H1 (cell line): ENCODE measurements around the gene NEGR1.

ENCODE experiments used
- BRCA1 ChIP-seq: IDR thresholded peaks from 2 replicates; pipeline ENCODE4 v1.6.1; 2012; ENCODE audit warnings: low read depth, low read length, improper control_type of control experiment
- CTCF ChIP-seq, 3 experiments: IDR thresholded peaks; 1 replicate in 2 of 3; 2 replicates in 1 of 3; pipeline versions ENCODE4 v1.5.1 to v1.6.1; 2011; ENCODE audit warnings: low read length in 3 of 3, mild to moderate bottlenecking in 3 of 3, inconsistent platforms in 2 of 3, low read depth in 1 of 3, moderate library complexity in 1 of 3; ENCODE audit not compliant: insufficient read depth in 1 of 3; ENCODE audit errors: control extremely low read depth in 1 of 3
- EP300 ChIP-seq, 2 experiments: IDR thresholded peaks; 1 replicate in 1 of 2; 2 replicates in 1 of 2; pipeline ENCODE4 v1.6.1; 2011 to 2012; ENCODE audit warnings: low read depth in 2 of 2, low read length in 2 of 2, mild to moderate bottlenecking in 2 of 2, borderline replicate concordance in 1 of 2, inconsistent platforms in 1 of 2, moderate library complexity in 1 of 2
- EZH2 ChIP-seq: fragments of 200-600 bp; sonication (generic); IDR thresholded peaks from 2 replicates; pipeline ENCODE4 v1.7.1; 2012; ENCODE audit warnings: low read depth, mild to moderate bottlenecking, moderate library complexity, low read length, inconsistent platforms; ENCODE audit not compliant: severe bottlenecking
- JUND ChIP-seq: IDR thresholded peaks from 2 replicates; pipeline ENCODE4 v1.6.1; 2011; ENCODE audit warnings: mild to moderate bottlenecking, improper control_type of control experiment, low read length
- MAFK ChIP-seq: IDR thresholded peaks from 2 replicates; pipeline ENCODE4 v1.6.1; 2012; ENCODE audit warnings: low read depth, mild to moderate bottlenecking, improper control_type of control experiment, low read length
- PHF8 ChIP-seq: fragments of 200-600 bp; sonication (generic); conservative IDR thresholded peaks from 2 replicates; pipeline ENCODE4 v1.7.1; 2012; ENCODE audit warnings: low read depth, mild to moderate bottlenecking, inconsistent platforms, low read length, moderate library complexity
- RFX5 ChIP-seq: IDR thresholded peaks from 2 replicates; pipeline ENCODE4 v1.6.1; 2011; ENCODE audit warnings: low read depth, low read length, improper control_type of control experiment, borderline replicate concordance
- ZNF274 ChIP-seq: IDR thresholded peaks from 2 replicates; pipeline ENCODE4 v1.7.0; 2012; ENCODE audit warnings: low read length, borderline replicate concordance; ENCODE audit errors: extremely low read depth
- TF ChIP-seq, protein P1 (sequence below): IDR thresholded peaks from 2 replicates; pipeline ENCODE4 v1.6.1; 2012; ENCODE audit warnings: low read length, inconsistent platforms

- TF ChIP-seq EP300 (IDR thresholded peaks at IDR 0.05; ENCODE audit: borderline replicate concordance in 1 of 2, low read depth in 2 of 2, low read length in 2 of 2): no peak
- TF ChIP-seq EZH2: no peak
- no peak for TF ChIP-seq RFX5
- TF ChIP-seq ZNF274: no peak
- no peak for TF ChIP-seq CTCF (IDR thresholded peaks at IDR 0.05; ENCODE audit: control extremely low read depth in 1 of 3, insufficient read depth in 1 of 3, low read depth in 1 of 3, low read length in 3 of 3)
- no peak for TF ChIP-seq BRCA1
- TF ChIP-seq JUND: no peak
- TF ChIP-seq PHF8: no peak
- no peak for TF ChIP-seq MAFK
- TF ChIP-seq, protein P1, sequence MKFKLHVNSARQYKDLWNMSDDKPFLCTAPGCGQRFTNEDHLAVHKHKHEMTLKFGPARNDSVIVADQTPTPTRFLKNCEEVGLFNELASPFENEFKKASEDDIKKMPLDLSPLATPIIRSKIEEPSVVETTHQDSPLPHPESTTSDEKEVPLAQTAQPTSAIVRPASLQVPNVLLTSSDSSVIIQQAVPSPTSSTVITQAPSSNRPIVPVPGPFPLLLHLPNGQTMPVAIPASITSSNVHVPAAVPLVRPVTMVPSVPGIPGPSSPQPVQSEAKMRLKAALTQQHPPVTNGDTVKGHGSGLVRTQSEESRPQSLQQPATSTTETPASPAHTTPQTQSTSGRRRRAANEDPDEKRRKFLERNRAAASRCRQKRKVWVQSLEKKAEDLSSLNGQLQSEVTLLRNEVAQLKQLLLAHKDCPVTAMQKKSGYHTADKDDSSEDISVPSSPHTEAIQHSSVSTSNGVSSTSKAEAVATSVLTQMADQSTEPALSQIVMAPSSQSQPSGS: no peak
Measured at GRCh38 chr1:72281637-72282270, 585 bp downstream of the NEGR1 start.
